ENCODE measurements around the gene TFG. TPM values are rescaled to one million over a fixed set of nuclear protein-coding genes. Genes with fewer than 3 reads are reported as not detected.

Gene TFG
- total RNA-seq, 1 donor from 2014 or later = 144 TPM

DNA sequence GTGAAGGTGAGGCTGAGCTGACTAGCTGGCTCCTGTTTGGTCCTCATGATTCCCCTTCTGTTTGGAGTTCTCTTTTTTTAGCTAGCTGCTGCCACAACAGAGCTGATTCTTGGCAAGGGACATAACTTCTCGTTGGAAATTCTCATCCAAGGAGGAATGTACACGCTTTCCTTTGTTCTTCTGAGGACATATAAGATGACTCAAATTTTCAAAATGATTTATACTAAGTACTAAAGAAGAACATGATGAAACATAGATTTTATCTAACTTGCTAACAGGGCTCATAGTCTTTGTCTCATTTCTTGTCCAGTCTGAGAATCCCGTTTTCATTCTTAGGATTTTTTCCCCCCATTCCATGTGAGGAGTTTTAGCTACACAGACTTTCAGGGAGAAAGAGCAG lies 2.9 kb upstream of the TFG start:
- DNase-seq (ENCODE audit: low read depth) = no peak

DNA sequence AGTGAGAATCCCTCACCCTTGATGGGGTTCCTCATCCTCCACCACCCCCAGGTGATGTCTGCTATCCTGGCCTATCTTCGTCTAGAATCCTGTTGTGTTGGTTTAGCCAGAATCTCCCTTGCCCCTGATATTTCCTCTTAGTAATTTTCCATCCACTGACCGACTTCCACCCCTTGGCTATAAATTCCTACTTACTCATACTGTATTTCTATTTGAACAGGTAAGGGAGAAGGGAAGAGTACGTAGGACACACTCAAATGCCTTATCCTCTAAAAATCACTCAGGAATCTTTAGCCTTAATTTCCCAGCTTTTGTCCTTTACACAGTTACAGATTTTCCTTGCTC lies 678 bp upstream of the TFG start:
- DNase-seq (ENCODE audit: low read depth) = no peak

- DNase-seq (ENCODE audit: low read depth) = no peak
These were observed 557 bp downstream of the TFG start for GRCh38 chr3:100709842-100710260.

DNA sequence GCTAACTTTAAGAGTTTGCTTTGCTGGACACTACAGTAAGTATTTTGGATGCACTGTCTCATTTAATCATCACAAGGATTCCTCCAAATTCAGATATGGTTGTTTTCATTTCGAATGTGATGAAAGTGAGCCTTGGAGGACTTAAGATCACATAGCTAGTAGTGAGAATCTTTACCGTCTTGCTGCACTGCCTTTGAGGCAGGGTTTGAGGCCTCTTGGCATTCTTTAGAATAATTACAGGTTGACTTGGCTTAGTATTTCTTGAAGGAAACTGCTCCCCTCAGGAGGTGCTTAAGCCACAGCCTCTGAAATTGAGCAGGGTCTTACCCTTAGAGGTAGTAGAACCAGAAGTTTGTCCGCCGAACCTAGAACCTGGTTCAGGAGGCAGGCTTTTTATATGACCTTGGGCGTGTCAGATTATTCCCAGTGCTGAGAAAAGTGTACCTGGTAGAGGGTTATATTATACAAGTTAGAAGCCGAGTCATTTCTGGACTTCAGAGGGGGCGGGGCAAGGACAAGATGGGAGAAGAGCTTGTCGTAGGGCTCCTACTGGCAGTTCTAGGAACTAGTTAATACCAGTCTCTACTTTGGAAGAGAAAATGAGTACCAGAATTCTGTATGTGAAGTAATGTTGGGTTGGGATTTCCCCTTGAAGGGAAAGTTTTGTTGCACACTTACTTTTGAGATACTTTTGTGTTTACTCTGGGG lies 1.1 kb downstream of the TFG start:
- DNase-seq (ENCODE audit: low read depth) = peak; percentile 61

DNA sequence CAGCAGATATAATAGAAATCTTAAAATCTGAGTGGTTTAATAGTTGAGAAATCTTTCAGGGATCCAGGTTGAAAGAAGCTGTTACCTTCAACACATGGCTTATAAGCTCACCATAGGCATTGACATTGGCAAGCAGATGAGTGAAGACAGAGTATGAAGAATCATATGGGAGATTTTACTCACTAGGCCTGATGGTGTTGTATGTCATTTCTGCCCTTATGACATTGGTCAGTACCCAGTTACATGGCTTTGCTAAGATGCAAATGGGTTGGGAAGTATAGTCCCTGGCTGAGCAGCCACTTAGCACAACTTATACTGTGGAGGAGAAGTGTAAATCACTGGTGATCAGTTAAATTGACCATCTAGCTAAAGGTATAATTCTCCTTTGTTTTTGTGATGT lies 5.9 kb downstream of the TFG start:
- DNase-seq (ENCODE audit: low read depth) = no peak

DNA sequence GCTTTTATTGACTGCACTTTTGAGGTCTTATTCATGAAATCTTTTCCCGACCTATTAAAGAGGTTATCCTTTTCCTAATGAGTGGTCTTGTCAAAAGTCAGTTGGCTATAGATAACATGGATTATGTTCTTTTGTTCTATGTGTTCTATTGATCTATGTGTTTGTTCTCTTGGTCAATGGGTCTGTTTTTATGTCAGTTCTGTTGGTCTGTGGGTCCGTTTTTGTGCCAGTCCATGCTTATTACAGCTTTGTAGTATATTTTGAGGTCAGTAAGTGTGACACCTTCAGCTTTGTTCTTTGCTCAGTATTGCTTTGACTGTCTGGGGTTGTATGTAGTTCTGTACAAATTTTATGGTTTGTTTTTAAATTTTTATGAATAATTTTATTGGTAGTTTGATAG lies 7.8 kb downstream of the TFG start:
- no peak for DNase-seq (ENCODE audit: low read depth)

- no peak for DNase-seq (ENCODE audit: low read depth)
These were observed 8.6 kb downstream of the TFG start for GRCh38 chr3:100717637-100718487.

- no peak for DNase-seq (ENCODE audit: low read depth)
These were observed 9.8 kb downstream of the TFG start for GRCh38 chr3:100719136-100719535.

GRCh38 chr3:100720426-100720825 lies 11.1 kb downstream of the TFG start:
- no peak for DNase-seq (ENCODE audit: low read depth)

DNA sequence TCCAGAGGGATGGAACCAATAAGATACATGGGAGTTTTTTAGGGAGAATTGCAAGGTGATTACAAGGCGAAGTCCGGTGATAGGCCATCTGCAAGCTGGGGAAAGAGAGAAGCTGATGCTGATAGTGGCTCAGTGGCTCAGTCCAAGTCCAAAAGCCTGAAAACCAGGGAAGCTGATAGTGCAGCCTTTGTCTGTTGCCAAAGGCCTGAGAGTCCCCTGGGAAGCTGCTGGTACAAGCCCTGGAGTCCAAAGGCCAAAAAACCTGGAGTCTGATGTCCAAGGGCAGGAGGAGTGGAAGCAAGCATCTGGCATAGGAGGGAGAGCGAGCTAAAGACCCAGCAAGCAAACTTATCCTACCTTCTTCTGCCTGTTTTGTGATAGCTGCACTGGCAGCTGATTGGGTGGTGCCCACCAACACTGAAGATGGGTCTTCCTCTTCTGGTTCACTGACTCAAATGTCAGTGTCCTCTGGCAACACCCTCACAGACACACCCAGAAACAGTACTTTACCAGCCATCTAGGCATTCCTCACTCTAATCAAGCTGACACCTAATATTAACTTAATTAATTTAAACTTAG lies 16.7 kb downstream of the TFG start:
- DNase-seq (ENCODE audit: low read depth) = no peak

DNA sequence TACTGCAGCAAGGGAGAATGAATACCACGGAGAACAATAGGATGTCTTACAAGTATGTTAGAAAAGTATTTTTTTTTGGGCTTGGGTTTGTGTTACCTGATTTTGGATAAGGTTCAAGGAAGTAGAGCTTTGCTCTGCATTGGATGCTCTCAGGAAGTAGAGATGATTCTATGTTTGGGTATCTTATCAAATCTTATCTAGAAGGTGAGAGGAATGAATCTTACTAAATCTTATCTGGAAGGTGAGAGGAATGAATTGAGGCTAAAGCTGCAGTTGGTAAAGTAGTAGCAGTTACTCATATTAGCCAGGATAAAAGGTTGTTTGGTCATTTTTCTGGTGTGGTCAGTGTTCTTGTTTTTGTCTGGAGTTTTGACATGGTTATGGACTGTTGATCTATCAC lies 17.4 kb downstream of the TFG start:
- DNase-seq (ENCODE audit: low read depth) = no peak

DNA sequence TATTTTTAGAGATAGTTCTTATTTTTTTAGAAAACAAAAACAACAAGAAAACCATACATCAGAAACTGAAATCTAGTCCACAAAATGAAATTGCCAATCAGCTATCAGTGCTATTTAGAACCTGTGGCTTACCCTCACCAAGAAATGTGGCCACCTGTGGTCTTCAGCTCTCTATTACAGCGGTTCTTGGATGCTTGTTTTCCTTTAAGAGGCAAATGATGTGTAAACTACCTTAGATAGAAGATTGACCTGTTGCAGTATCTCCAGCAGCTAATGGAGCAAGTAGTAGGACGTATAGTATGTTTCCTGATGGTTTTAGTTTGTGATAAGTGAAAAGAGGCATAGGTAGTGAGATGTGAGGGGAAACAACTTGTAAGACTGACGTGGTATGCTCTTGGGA lies 21.2 kb downstream of the TFG start:
- no peak for DNase-seq (ENCODE audit: low read depth)

- no peak for DNase-seq (ENCODE audit: low read depth)
These were observed 23.1 kb downstream of the TFG start for GRCh38 chr3:100732435-100732834.

DNA sequence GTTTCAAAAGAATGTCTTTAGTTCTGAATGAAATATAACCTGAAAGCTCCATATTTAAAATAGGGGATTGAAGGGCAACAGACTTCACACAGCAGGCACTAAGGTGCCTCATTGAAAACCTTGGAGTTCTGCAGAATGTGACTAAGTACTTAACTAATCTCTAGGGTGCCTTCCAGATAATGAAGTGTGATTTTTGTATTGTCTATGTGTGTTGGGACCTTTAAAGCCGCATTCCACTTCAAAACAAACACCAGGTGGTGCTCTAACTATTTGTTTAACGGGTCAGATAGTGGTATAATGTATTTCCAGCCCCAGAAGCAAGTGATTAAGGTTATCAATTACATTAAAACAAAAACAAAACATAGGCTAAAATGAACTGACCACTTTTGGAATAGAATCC lies 28.0 kb downstream of the TFG start:
- peak; percentile 49 for DNase-seq (ENCODE audit: low read depth)

- no peak for DNase-seq (ENCODE audit: low read depth)
These were observed 30.9 kb downstream of the TFG start for GRCh38 chr3:100740207-100740606.

DNA sequence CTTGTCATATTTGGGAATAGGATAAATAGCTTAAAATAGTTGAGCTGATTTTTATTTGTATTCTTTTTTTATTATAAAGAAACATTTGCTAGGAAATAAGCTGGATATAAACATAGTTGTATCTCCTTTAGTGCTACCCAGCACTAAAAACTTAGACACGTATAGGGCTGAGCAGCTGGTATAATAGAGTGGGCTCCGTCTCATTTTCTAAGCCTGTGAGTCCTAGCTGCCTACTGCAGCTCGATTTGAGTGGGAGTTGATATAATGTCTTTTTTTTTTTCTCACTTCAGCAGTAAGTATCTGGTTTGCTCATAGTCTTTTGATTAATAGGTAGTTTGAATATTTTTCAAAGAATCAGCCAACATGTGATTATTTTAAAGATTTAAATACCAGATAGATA lies 34.2 kb downstream of the TFG start:
- DNase-seq (ENCODE audit: low read depth) = no peak

- no peak for DNase-seq (ENCODE audit: low read depth)
These were observed 35.4 kb downstream of the TFG start for GRCh38 chr3:100744671-100745070.

DNA sequence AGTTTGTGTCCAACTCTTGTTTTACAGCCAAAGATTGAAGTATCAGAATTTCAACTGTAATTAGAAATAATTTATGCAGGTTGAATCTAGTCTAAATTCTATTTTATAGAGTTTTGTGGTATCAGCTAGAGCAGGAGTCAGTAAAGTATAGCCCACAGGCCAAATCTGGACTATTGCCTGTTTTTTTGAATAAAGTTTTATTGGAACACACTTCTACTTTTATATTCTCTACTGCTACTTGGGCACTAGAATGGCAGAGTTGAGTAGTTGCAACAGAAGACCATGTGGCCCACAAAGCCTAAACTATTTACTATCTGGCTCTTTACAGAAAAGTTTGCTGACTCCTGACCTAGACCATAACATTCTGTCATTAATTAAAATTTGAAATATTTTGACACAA lies 36.3 kb downstream of the TFG start:
- no peak for DNase-seq (ENCODE audit: low read depth)

- DNase-seq (ENCODE audit: low read depth) = no peak
These were observed 36.8 kb downstream of the TFG start for GRCh38 chr3:100746092-100746491.

- no peak for DNase-seq (ENCODE audit: low read depth)
These were observed 38.9 kb downstream of the TFG start for GRCh38 chr3:100748220-100748619.

DNA sequence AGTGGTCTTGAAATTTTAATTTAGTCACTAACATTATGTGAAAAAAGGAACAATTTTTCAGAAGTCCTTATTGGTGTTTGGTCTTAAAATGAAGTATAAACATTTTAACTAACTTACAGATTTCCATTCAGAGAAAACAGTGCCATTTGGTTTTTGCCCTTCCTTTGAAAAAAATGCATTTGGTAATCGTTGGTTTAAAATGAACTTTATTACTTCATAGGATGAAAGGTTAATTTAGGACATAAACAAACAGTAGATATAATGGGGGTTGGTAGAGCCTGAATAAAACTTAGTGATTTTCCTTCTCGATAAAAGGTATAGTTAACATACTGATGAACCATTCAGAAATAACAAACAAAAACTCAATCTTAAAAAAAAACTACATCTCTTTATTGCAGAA lies 39.7 kb downstream of the TFG start:
- DNase-seq (ENCODE audit: low read depth) = no peak

DNA sequence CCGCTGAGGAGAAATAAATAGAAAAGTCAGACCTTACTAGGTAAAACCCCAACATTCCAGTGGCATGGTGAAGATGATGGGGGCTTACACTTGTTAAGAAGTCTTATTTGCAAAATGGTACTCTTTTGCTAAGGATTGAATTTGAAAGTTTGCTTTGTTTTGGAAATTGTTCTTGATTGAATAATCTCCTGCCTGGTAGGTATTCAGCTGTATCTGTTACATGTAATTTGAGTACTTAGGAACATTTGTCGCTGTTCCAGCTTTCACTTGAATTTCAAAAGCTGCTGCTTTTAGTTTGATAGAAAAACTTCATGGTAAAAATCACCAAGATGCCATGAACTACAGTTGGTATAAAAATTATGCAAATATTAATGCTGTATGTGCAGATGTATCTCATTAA lies 44.6 kb downstream of the TFG start:
- no peak for DNase-seq (ENCODE audit: low read depth)
